ENCODE data around the gene SRSF9.
"Not testable (repeated sequence)": the region's sequence is repeated elsewhere in the genome, so short reads cannot be mapped to it uniquely, and the experiment has no call there.

DNA sequence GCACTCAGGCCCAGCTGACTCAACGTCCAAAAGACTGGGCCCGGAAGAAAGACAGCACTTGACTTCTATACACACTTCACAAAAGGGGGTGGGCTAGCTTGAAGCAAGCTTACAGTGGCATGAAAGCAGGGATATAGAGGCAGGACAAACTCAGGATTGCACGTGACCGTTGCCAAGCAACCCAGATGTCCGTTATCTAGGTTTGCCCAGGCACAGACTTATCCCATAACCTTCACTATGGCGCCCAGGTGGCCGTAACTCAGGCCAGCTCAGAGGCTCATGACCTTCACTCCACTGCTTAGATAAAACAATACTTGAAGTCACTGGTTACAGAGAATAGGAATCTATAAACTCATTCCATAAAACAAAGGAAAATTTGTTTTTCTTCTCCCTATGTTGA lies 18.0 kb upstream of the SRSF9 start:
- not testable (repeated sequence) for TF ChIP-seq OSR1 (CRISPR knock-in tag; IDR thresholded peaks at IDR 0.05); TCF4 (CRISPR knock-in tag; IDR thresholded peaks at IDR 0.05; ENCODE audit: borderline replicate concordance); ZFP30 (CRISPR knock-in tag; IDR thresholded peaks at IDR 0.05); TOX (CRISPR knock-in tag; IDR thresholded peaks at IDR 0.05; ENCODE audit: borderline replicate concordance)

All from SK-N-SH treated with all-trans-retinoic acid at 6 μM for 48 hours (cell line).